CD4-positive, alpha-beta memory T cell (primary cell): ENCODE data around the gene TECPR1. TPM values are rescaled to one million over a fixed set of nuclear protein-coding genes. Genes with fewer than 3 reads are reported as not detected.

Experiments
- CTCF ChIA-PET: fragments of 350-600 bp; sonication (Branson Sonifier 250); formaldehyde crosslinking; loops from one replicate; lab custom pipeline; 2021; ENCODE audit warnings: inconsistent platforms; ENCODE audit not compliant: partially characterized antibody; lab: Charles Lee
- POLR2A ChIA-PET: fragments of 350-600 bp; sonication (Branson Sonifier 250); formaldehyde crosslinking; loops from one replicate; lab custom pipeline; 2021; ENCODE audit not compliant: partially characterized antibody; lab: Charles Lee
- DNase-seq, 5 donors: peaks; one replicate each; pipeline versions ENCODE4 v3.0.0 to v3.0.0-alpha.2; 2020 to 2022; ENCODE audit warnings: mixed read lengths in 1 of 5
- H3K27ac ChIP-seq: one replicate; pipeline ENCODE4 v1.7.0; 2013; ENCODE audit warnings: low read depth, low read length
- H3K27me3 ChIP-seq: 2 replicates; pipeline ENCODE4 v1.7.0; 2013; ENCODE audit warnings: mild to moderate bottlenecking, low read length, moderate library complexity; ENCODE audit not compliant: insufficient read depth
- H3K36me3 ChIP-seq: 2 replicates; pipeline ENCODE4 v1.7.0; 2013; ENCODE audit warnings: mild to moderate bottlenecking, low read length, moderate library complexity; ENCODE audit not compliant: insufficient read depth
- H3K4me1 ChIP-seq: 2 replicates; pipeline ENCODE4 v1.7.0; 2013; ENCODE audit warnings: mild to moderate bottlenecking, low read length, moderate library complexity; ENCODE audit not compliant: insufficient read depth
- H3K4me3 ChIP-seq, 2 donors: one replicate each; pipeline ENCODE4 v1.7.0; 2013; ENCODE audit warnings: low read length in 2 of 2, mild to moderate bottlenecking in 1 of 2
- H3K9me3 ChIP-seq, 2 donors: one replicate each; pipeline ENCODE4 v1.7.0; 2013; ENCODE audit warnings: low read length in 2 of 2, control low read depth in 1 of 2; ENCODE audit not compliant: control insufficient read depth in 1 of 2
- H3K27ac Mint-ChIP-seq, 7 donors: one replicate each; pipeline ENCODE4 v1.8.0; 2020 to 2021; ENCODE audit warnings: mixed read lengths in 7 of 7, mild to moderate bottlenecking in 6 of 7, inconsistent platforms in 3 of 7, moderate library complexity in 3 of 7
- H3K27me3 Mint-ChIP-seq, 2 donors: one replicate each; pipeline ENCODE4 v1.8.0; 2020 to 2021; ENCODE audit warnings: mixed read lengths in 2 of 2
- H3K36me3 Mint-ChIP-seq, 2 donors: one replicate each; pipeline ENCODE4 v1.8.0; 2020 to 2021; ENCODE audit warnings: mixed read lengths in 2 of 2, inconsistent platforms in 1 of 2, mild to moderate bottlenecking in 1 of 2
- H3K4me1 Mint-ChIP-seq, 4 donors: one replicate each; pipeline ENCODE4 v1.8.0; 2020 to 2021; ENCODE audit warnings: mixed read lengths in 4 of 4, mild to moderate bottlenecking in 1 of 4
- H3K4me3 Mint-ChIP-seq, 8 donors: one replicate each; pipeline ENCODE4 v1.8.0; 2020 to 2021; ENCODE audit warnings: mixed read lengths in 8 of 8, mild to moderate bottlenecking in 7 of 8, moderate library complexity in 6 of 8, inconsistent platforms in 3 of 8
- H3K9me3 Mint-ChIP-seq, 8 donors: one replicate each; pipeline ENCODE4 v1.8.0; 2020 to 2021; ENCODE audit warnings: mixed read lengths in 8 of 8, mild to moderate bottlenecking in 5 of 8, inconsistent platforms in 3 of 8, moderate library complexity in 1 of 8
- intact Hi-C: fragments of 100-400 bp; cut with micrococcal nuclease; formaldehyde crosslinking; loops from one replicate; pipeline ENCODE4 v1.15.1; 2023
- polyA plus RNA-seq, 2 donors: library from polyadenylated mRNA; unstranded; fragments of 300-500 nt; fragmentation: Illumina TruSeq; gene quantifications; one replicate each; pipeline ENCODE4 v1.2.3, GENCODE V29; 2021
- total RNA-seq, 2 experiments: library from RNA; stranded (reverse); gene quantifications; one replicate each; pipeline ENCODE4 v1.2.3, GENCODE V29; 2021

Gene TECPR1
- total and polyA plus RNA-seq, 4 experiments from 2014 or later = 17.3 to 147 (median 85.9) TPM

DNA sequence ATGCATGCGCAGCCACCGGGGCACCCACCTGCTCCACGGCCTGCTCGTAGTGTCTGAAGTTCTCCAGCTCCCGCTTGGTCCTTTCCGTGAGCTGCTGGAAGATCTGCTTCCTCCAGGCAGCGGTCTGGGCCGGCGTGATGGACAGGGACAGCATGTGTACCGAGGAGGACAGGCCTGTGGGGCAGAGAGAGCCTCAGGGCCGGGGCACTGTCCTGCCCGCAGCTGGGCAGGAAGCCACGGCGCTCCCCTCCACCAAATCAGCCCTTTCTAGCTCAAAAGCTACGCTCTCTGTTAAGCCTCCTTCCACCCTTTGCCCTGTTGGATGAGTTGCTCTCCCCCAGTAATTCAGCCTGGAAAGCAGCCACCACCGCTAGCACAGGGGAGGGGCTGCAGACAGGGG is 19.2 kb downstream of the TECPR1 start:
- intact Hi-C loops = no loop called here
- H3K4me3 Mint-ChIP-seq = no peak overlapping the region
- peak overlapping the region in 1 of 7 donors; percentile 53 for H3K27ac Mint-ChIP-seq
- Histone ChIP-seq H3K27me3 (no peaks in the 10 kb centered on the region), H3K9me3 (no peaks in the 10 kb centered on the region), H3K36me3 (peaks cover 21% of the 10 kb centered on the region), H3K4me1 (no peaks in the 10 kb centered on the region), H3K4me3 (no peak overlapping the region), H3K27ac (no peak overlapping the region)
- POLR2A ChIA-PET = interaction anchor here (0.9 to 1.4 kb wide), 3 partner anchors 11 to 48 kb away, joined by 3 read pairs; no protein-coding TSS in a partner anchor
- DNase-seq = no peak
- H3K36me3 Mint-ChIP-seq = peaks cover 21 to 37% of the 10 kb centered on the region in 2 donors
- H3K4me1 Mint-ChIP-seq = no peaks in the 10 kb centered on the region
- no peaks in the 10 kb centered on the region for H3K9me3 Mint-ChIP-seq
- H3K27me3 Mint-ChIP-seq = no peaks in the 10 kb centered on the region
- CTCF ChIA-PET = interaction anchor here (0.8 to 1.7 kb wide), 2 partner anchors 11 to 18 kb away, joined by 3 to 4 read pairs; no protein-coding TSS in a partner anchor

DNA sequence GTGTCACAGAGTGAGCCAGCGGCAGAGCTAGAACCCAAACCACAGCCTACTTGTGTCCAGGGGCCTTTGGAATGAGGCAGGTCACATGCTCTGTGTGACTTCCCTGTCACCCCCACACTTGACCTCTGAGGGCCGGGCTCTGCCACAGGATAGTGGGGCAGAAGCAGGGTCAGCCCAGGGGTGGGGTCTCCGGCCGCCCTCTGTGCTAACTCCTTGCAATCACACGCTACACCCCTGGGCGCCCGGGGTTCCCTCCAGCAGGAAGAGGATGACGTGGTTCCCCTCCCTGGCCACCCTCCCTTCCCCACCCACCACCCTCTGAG is 19.8 kb downstream of the TECPR1 start:
- no peak for DNase-seq
- intact Hi-C loops = no loop called here

DNA sequence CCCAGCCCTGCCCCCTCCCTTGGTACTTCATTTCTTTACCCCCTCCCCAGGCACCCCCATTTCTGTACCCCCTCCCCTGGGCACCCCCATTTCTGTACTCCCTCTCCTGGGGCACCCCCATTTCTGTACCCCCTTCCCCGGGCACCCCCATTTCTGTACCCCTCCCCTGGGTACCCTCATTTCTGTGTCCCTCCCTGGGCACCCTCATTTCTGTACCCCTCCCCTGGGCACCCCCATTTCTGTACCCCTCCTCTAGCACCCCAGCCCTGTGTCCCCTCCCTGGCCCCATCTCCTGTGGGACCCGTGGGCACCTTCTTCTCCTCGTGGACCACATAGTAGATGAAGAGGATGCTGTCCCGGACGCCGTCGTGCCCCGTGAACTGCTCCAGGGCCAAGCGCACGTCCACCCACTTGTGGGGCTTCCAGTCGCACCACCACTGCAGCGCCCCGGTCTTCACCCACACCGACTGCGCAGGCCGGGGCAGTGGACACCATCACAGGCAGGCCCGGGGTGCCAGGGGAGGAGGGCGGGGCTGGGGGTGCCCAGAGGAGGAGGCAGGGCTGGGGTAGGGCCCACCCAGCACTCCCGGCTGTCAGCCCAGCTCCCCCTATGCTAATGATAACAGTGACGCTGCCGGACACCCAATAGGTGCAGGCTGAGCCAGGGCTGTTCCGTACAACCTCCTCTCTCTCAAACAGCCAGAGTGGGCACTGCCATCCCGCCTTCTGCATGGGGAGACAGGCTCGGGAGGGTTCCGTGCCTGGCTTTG is 20.4 kb downstream of the TECPR1 start:
- Mint-ChIP-seq H3K9me3 (no peaks in the 10 kb centered on the region), H3K4me3 (no peak overlapping the region), H3K36me3 (peaks cover 21 to 36% of the 10 kb centered on the region in 2 donors), H3K27ac (no peak overlapping the region), H3K4me1 (no peaks in the 10 kb centered on the region), H3K27me3 (no peaks in the 10 kb centered on the region)
- intact Hi-C loops = no loop called here
- ChIA-PET CTCF (interaction anchor here (0.8 kb wide), 1 partner anchor 10 kb away, joined by 4 read pairs; no protein-coding TSS in a partner anchor), POLR2A (no interaction called here)
- no peaks in the 10 kb centered on the region for H3K27me3 ChIP-seq
- no peak overlapping the region for H3K4me3 ChIP-seq
- no peak for DNase-seq
- H3K27ac ChIP-seq = no peak overlapping the region
- no peaks in the 10 kb centered on the region for H3K4me1 ChIP-seq
- peaks cover 21% of the 10 kb centered on the region for H3K36me3 ChIP-seq
- H3K9me3 ChIP-seq = no peaks in the 10 kb centered on the region

More for the DNA sequence above, 19.8 kb downstream of the TECPR1 start:
- Mint-ChIP-seq H3K9me3 (no peaks in the 10 kb centered on the region), H3K27me3 (no peaks in the 10 kb centered on the region), H3K4me3 (no peak overlapping the region), H3K4me1 (no peaks in the 10 kb centered on the region), H3K36me3 (peaks cover 21 to 37% of the 10 kb centered on the region in 2 donors), H3K27ac (peak overlapping the region in 1 of 7 donors; percentile 36)
- H3K27ac ChIP-seq = no peak overlapping the region
- H3K36me3 ChIP-seq = peaks cover 21% of the 10 kb centered on the region
- no peaks in the 10 kb centered on the region for H3K4me1 ChIP-seq
- ChIA-PET CTCF (interaction anchor here (0.8 kb wide), 1 partner anchor 11 kb away, joined by 4 read pairs; no protein-coding TSS in a partner anchor), POLR2A (no interaction called here)
- no peaks in the 10 kb centered on the region for H3K27me3 ChIP-seq
- no peaks in the 10 kb centered on the region for H3K9me3 ChIP-seq
- no peak overlapping the region for H3K4me3 ChIP-seq

DNA sequence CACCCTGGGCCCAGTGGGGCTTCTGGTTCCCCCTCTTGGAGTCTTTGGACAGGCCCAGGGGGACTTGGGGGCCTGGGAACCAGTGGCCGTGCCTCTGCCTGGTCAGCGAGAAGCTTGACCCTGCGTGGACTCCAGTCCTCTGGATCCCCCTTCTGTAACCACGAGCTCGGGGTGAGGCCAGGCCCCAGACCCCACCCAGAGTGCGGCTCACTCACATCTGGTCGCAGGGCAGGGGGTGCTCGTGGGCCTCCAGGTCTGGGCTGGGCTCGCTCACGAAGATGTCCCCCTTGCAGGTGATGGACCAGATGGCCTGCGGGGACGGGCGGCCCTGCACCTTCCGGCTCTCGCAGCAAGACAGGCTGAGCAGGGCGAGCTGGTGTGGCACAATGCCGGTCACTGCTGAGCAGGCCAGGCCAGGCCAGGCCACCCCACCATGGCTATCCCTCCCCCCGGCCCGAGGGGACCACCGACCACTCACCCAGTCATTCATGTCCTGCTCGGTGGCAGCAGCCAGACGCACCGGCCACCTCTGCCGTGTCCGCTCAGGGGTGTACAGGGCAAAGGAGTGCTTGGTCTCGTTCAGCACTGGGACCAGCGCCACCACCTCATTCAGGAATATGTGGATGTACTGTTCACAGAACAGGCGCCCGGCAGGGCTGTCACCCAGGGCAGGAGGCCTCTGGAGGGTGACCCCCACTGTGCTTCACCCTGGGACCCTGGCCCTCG is 21.1 kb downstream of the TECPR1 start:
- Mint-ChIP-seq H3K36me3 (peaks cover 25 to 40% of the 10 kb centered on the region in 2 donors), H3K27ac (no peak overlapping the region), H3K27me3 (no peaks in the 10 kb centered on the region), H3K4me3 (no peak overlapping the region), H3K9me3 (no peaks in the 10 kb centered on the region), H3K4me1 (no peaks in the 10 kb centered on the region)
- no peak for DNase-seq
- Histone ChIP-seq H3K27me3 (no peaks in the 10 kb centered on the region), H3K36me3 (peaks cover 26% of the 10 kb centered on the region), H3K4me3 (no peak overlapping the region), H3K27ac (no peak overlapping the region), H3K4me1 (no peaks in the 10 kb centered on the region), H3K9me3 (no peaks in the 10 kb centered on the region)
- intact Hi-C loops = no loop called here
- CTCF ChIA-PET = no interaction called here
- POLR2A ChIA-PET = no interaction called here

DNA sequence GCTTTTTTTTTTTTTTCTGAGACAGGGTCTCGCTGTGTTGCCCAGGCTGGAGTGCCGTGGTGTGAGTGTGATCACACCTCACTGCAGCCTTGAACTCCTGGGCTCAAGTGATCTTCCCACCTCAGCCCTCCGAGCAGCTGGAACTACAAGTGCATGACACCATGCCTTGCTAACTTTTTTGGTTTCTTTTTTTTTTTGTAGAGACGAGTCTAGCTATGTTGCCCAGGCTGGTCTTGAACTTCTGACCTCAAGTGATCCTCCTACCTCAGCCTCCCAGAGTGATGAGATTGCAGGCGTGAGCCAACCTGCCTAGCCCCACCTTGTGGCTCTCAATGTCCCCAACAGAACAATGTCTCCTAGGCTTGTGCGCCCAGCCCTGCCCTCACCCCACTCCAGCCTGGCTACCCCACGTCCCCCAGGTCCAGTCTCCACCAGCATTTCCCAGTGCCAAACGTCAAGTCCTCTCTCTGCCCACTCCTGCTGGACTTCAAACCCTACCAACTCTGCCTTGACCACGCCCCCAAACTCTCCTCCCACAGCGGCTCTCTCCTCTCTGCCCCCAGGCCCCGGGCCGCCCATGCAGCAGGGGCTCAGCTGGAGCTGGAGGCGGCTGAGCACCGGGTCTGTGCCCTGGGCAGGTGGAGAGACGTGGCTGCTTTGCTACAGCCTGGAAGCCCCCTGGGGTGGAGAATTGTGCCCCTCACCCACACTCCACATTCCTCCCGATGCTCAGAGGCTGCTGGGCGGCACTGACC is 21.9 kb downstream of the TECPR1 start:
- Histone ChIP-seq H3K4me3 (no peak overlapping the region), H3K27ac (no peak overlapping the region), H3K4me1 (no peaks in the 10 kb centered on the region), H3K9me3 (no peaks in the 10 kb centered on the region), H3K27me3 (no peaks in the 10 kb centered on the region), H3K36me3 (peaks cover 27% of the 10 kb centered on the region)
- Mint-ChIP-seq H3K9me3 (no peaks in the 10 kb centered on the region), H3K4me1 (no peaks in the 10 kb centered on the region), H3K27ac (peak overlapping the region in 1 of 7 donors; percentile 27), H3K27me3 (no peaks in the 10 kb centered on the region), H3K36me3 (peaks cover 30 to 45% of the 10 kb centered on the region in 2 donors), H3K4me3 (no peak overlapping the region)
- intact Hi-C loops = no loop called here
- POLR2A ChIA-PET = no interaction called here
- CTCF ChIA-PET = no interaction called here
- DNase-seq = no peak

DNA sequence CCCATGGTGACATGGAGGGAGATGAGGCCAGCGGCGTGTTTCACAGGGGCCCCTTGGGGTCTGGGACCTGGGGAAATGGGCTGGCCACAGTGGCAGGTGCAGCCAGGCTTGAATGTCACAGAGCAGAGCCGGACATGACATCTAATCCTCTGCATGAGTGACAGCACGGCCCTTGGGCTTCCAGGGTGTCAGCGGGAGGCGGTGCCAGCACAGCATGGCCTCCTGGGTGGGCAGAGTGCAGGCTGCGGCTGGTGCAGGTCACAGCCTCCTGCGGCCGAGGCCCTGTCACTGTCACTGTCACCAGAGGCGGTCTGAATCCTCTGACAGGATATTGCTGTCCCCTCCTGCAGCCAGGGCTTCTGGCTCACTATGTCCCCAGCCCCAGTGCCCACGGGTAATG is 22.6 kb downstream of the TECPR1 start:
- intact Hi-C loops = no loop called here
- Histone ChIP-seq H3K36me3 (peaks cover 27% of the 10 kb centered on the region), H3K27ac (no peak overlapping the region), H3K27me3 (no peaks in the 10 kb centered on the region), H3K9me3 (no peaks in the 10 kb centered on the region), H3K4me1 (no peaks in the 10 kb centered on the region), H3K4me3 (no peak overlapping the region)
- Mint-ChIP-seq H3K9me3 (no peaks in the 10 kb centered on the region), H3K4me1 (no peaks in the 10 kb centered on the region), H3K27ac (no peak overlapping the region), H3K4me3 (no peak overlapping the region), H3K36me3 (peaks cover 23 to 41% of the 10 kb centered on the region in 2 donors), H3K27me3 (no peaks in the 10 kb centered on the region)
- no peak for DNase-seq
- ChIA-PET CTCF (no interaction called here), POLR2A (no interaction called here)

DNA sequence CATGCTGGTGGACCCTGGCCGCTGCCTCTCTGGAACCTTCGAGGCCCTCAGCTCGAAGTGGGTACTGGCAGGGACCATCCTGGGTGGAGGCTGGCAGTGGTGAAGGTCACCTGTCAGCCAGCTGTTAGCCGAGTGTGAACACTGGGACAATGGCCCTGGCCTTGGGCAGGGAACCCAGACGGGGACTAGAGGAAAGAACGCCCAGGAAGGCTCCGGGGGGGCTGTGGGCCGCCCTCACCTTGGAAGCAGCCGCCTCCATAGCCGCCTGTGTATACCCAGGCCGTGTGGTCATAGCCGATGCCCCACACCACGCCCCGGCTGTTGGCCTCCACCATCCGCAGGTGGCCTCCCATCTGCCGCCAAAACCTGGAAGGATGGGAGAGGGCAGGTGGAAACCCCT is 23.2 kb downstream of the TECPR1 start:
- no peak overlapping the region for H3K27ac ChIP-seq
- Mint-ChIP-seq H3K4me3 (no peak overlapping the region), H3K27ac (no peak overlapping the region), H3K9me3 (no peaks in the 10 kb centered on the region), H3K36me3 (peaks cover 22 to 35% of the 10 kb centered on the region in 2 donors), H3K27me3 (no peaks in the 10 kb centered on the region), H3K4me1 (no peaks in the 10 kb centered on the region)
- H3K4me1 ChIP-seq = no peaks in the 10 kb centered on the region
- H3K27me3 ChIP-seq = no peaks in the 10 kb centered on the region
- ChIA-PET POLR2A (no interaction called here), CTCF (no interaction called here)
- no peak for DNase-seq
- H3K4me3 ChIP-seq = no peak overlapping the region
- H3K9me3 ChIP-seq = no peaks in the 10 kb centered on the region
- intact Hi-C loops = no loop called here
- peaks cover 25% of the 10 kb centered on the region for H3K36me3 ChIP-seq
